CD4-positive, alpha-beta T cell (primary cell): ENCODE measurements around the gene HOXD1. TPM values are rescaled to one million over a fixed set of nuclear protein-coding genes. Genes with fewer than 3 reads are reported as not detected.

Experiments
- ATAC-seq: fragments of 200-7000 bp; cut with Tn5 transposase; one replicate; pipeline ENCODE4 v1.10.0; 2022; ENCODE audit warnings: mild to moderate bottlenecking; ENCODE audit not compliant: poor library complexity
- CTCF ChIA-PET: fragments of 350-600 bp; sonication (Branson Sonifier 250); formaldehyde crosslinking; loops from one replicate; lab custom pipeline; 2021; ENCODE audit warnings: antibody characterized with exemption, inconsistent platforms; lab: Charles Lee
- POLR2A ChIA-PET: fragments of 350-600 bp; sonication (Branson Sonifier 250); formaldehyde crosslinking; loops from one replicate; lab custom pipeline; 2021; ENCODE audit warnings: antibody characterized with exemption, inconsistent platforms; lab: Charles Lee
- DNase-seq, 14 experiments: peaks; one replicate each; pipeline ENCODE4 v3.0.0-alpha.2; 2013 to 2020; ENCODE audit warnings: mixed read lengths in 2 of 14
- H3K27ac ChIP-seq, 2 donors: one replicate each; pipeline versions ENCODE4 v1.5.1 to v1.7.0; 2013; ENCODE audit warnings: low read length in 2 of 2, low read depth in 1 of 2, mild to moderate bottlenecking in 1 of 2
- H3K27me3 ChIP-seq, 2 experiments: 1 replicate in 1 of 2; 2 replicates in 1 of 2; pipeline versions ENCODE4 v1.6.1 to v1.7.0; 2013; ENCODE audit warnings: low read length in 2 of 2, control low read depth in 1 of 2, mild to moderate bottlenecking in 1 of 2, moderate library complexity in 1 of 2; ENCODE audit not compliant: insufficient read depth in 2 of 2, control insufficient read depth in 1 of 2
- H3K36me3 ChIP-seq: one replicate; pipeline ENCODE4 v1.6.1; 2013; ENCODE audit warnings: low read length, control low read depth; ENCODE audit not compliant: insufficient read depth
- H3K4me1 ChIP-seq: one replicate; pipeline ENCODE4 v1.6.1; 2013; ENCODE audit warnings: low read length, control low read depth; ENCODE audit not compliant: insufficient read depth
- H3K4me3 ChIP-seq: one replicate; pipeline ENCODE4 v1.5.1; 2013; ENCODE audit warnings: mild to moderate bottlenecking, low read length, moderate library complexity
- H3K9me3 ChIP-seq, 2 experiments: 1 replicate in 1 of 2; 2 replicates in 1 of 2; pipeline versions ENCODE4 v1.6.1 to v1.7.0; 2013; ENCODE audit warnings: low read length in 2 of 2, mild to moderate bottlenecking in 2 of 2, control low read depth in 1 of 2, moderate library complexity in 1 of 2; ENCODE audit not compliant: control insufficient read depth in 1 of 2, insufficient read depth in 1 of 2
- H3K27ac Mint-ChIP-seq: one replicate; pipeline ENCODE4 v1.8.0; 2020; ENCODE audit warnings: mixed read lengths
- H3K27me3 Mint-ChIP-seq: one replicate; pipeline ENCODE4 v1.8.0; 2021; ENCODE audit warnings: mixed read lengths
- H3K36me3 Mint-ChIP-seq: one replicate; pipeline ENCODE4 v1.8.0; 2021; ENCODE audit warnings: low read depth, mixed read lengths
- H3K4me1 Mint-ChIP-seq: one replicate; pipeline ENCODE4 v1.8.0; 2021; ENCODE audit warnings: low read depth, mixed read lengths
- H3K4me3 Mint-ChIP-seq: one replicate; pipeline ENCODE4 v1.8.0; 2020; ENCODE audit warnings: mild to moderate bottlenecking, mixed read lengths
- H3K9me3 Mint-ChIP-seq: one replicate; pipeline ENCODE4 v1.8.0; 2020; ENCODE audit warnings: mixed read lengths
- CTCF ChIP-seq: fragments of 200-600 bp; IDR thresholded peaks from one replicate; pipeline ENCODE4 v1.8.0; 2022; ENCODE audit warnings: antibody characterized with exemption, mild to moderate bottlenecking
- intact Hi-C, 2 experiments: fragments of 100-400 bp; cut with DNase I in 1 of 2; cut with micrococcal nuclease in 1 of 2; formaldehyde crosslinking; loops; one replicate each; pipeline versions ENCODE4 v1.15.1 to v1.9.0; 2023 to 2025; cut with DNase I, micrococcal nuclease
- total RNA-seq, 174 experiments: library from RNA in 2 of 174; stranded (reverse) in 2 of 174; gene quantifications; one replicate each; pipeline ENCODE4 v1.2.3 and lab custom pipeline; 2021 to 2026

HOXD1 gene
- total RNA-seq, 2 experiments from 2014 or later = not detected

DNA sequence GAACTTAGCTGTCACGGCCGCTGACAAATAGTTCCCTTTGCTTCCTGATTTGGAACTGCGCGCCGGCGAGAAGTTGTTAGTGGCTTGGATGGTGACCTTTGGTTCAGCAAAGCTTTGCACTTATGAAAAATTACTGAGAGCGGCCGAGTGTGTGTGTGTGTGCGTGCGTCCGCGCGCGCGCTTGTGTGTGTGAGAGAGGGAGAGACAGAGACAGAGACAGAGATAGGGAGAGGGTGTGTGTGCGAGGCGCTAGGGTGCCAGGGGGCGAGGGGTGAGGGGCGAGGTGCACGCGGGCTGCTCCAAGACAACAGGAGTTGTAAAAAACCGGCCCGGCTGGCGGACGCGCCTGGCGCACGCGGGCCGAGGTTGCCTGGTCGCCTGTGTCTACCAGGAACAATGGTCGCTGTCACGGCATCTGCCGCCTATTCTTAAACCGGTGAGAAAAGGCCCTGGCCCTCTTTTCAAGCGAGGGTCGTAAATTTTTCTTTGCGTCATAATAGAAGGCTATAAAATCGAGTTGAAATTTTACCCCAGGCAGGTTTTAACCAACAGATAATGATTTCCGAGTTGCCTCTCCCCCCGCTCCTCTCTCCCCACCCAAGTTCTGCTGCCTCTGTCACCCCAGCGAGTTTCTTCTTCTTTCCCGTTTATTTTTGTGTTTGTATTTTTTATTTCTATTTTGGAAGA, 30.8 kb upstream of the HOXD1 start:
- ATAC-seq (no peak), DNase-seq (no peak)
- Histone ChIP-seq H3K4me3 (no peak overlapping the region), H3K27me3 (peaks cover 73 to 98% of the 10 kb centered on the region in 2 experiments), H3K36me3 (no peaks in the 10 kb centered on the region), H3K27ac (no peak overlapping the region), H3K9me3 (peaks cover 0 to 58% of the 10 kb centered on the region in 2 experiments), H3K4me1 (peaks cover 22% of the 10 kb centered on the region)
- POLR2A ChIA-PET = no interaction called here
- H3K4me1 Mint-ChIP-seq = peaks cover 20% of the 10 kb centered on the region
- H3K9me3 Mint-ChIP-seq = no peaks in the 10 kb centered on the region
- H3K27me3 Mint-ChIP-seq = peaks cover 93% of the 10 kb centered on the region
- intact Hi-C loops = no loop called here
- no peak overlapping the region for H3K27ac Mint-ChIP-seq
- CTCF ChIA-PET = no interaction called here
- H3K4me3 Mint-ChIP-seq = peak overlapping the region; percentile 11
- no peaks in the 10 kb centered on the region for H3K36me3 Mint-ChIP-seq
- no peak for TF ChIP-seq CTCF

- Histone ChIP-seq H3K4me3 (no peak overlapping the region), H3K36me3 (no peaks in the 10 kb centered on the region), H3K9me3 (peaks cover 0 to 62% of the 10 kb centered on the region in 2 experiments), H3K4me1 (peaks cover 22% of the 10 kb centered on the region), H3K27ac (no peak overlapping the region), H3K27me3 (peaks cover 74 to 99% of the 10 kb centered on the region in 2 experiments)
- TF ChIP-seq CTCF = no peak
- no peak overlapping the region for H3K27ac Mint-ChIP-seq
- POLR2A ChIA-PET = no interaction called here
- H3K36me3 Mint-ChIP-seq = no peaks in the 10 kb centered on the region
- DNase-seq (no peak), ATAC-seq (no peak)
- H3K9me3 Mint-ChIP-seq = no peaks in the 10 kb centered on the region
- H3K27me3 Mint-ChIP-seq = peaks cover 93% of the 10 kb centered on the region
- H3K4me3 Mint-ChIP-seq = peak overlapping the region; percentile 63
- CTCF ChIA-PET = no interaction called here
- peaks cover 21% of the 10 kb centered on the region for H3K4me1 Mint-ChIP-seq
- intact Hi-C loops = no loop called here
Measured at GRCh38 chr2:176158186-176158591, 30.3 kb upstream of the HOXD1 start.

DNA sequence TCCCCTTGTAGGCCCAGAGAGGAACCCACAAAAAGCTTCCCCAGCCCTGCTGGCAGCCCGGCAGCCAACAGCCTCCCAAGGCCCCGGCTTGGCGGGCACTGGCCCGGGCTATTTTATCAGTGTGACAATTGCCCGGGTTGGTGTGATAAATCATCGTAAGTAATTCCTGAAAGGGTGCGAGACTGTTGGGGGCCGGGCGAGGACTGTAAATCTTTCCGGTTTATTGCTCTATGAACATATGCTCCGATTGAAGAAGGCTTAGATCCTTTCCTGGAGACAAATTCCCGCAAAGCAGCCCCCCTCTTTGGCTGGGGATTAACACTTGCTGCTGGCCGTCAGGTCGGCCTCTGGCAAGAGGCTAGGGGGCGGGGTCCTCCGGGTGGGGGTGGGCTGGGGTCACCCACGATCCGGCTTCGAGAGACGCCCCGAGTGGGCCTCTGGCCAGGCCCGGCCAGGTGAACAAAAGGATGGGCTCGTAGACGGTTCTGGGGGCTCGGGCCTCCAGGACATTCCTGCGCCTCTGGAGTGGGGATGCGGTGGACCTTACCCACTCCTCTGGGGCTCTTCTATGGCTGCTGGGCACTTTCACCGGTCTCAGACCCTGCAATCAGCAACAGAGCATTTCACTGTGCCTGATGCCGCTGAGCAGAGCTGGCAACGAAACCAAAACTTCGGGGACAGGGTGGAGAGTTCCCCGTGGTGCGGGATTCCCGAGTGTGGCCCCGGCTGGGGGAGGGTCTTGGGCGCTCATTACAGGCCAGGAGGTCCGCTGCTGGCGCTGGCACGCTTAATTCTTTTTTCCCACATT, 29.4 kb upstream of the HOXD1 start:
- DNase-seq (no peak), ATAC-seq (no peak)
- H3K36me3 Mint-ChIP-seq = peaks cover 4% of the 10 kb centered on the region
- H3K27me3 Mint-ChIP-seq = peaks cover 93% of the 10 kb centered on the region
- H3K27me3 ChIP-seq = peaks cover 76 to 99% of the 10 kb centered on the region in 2 experiments
- H3K36me3 ChIP-seq = no peaks in the 10 kb centered on the region
- peaks cover 30% of the 10 kb centered on the region for H3K4me1 Mint-ChIP-seq
- H3K27ac Mint-ChIP-seq = no peak overlapping the region
- intact Hi-C loops = no loop called here
- no peak overlapping the region for H3K4me3 ChIP-seq
- no peak for TF ChIP-seq CTCF
- H3K9me3 ChIP-seq = peaks cover 0 to 69% of the 10 kb centered on the region in 2 experiments
- CTCF ChIA-PET = no interaction called here
- H3K9me3 Mint-ChIP-seq = no peaks in the 10 kb centered on the region
- POLR2A ChIA-PET = no interaction called here
- peaks cover 22% of the 10 kb centered on the region for H3K4me1 ChIP-seq
- no peak overlapping the region for H3K27ac ChIP-seq
- H3K4me3 Mint-ChIP-seq = no peak overlapping the region
